Spleen (tissue), 7 donors: ENCODE data around the gene BCHE.

ENCODE experiments used
- POLR2A ChIP-seq, 3 donors: fragments of 450-650 bp; IDR thresholded peaks; one replicate each; pipeline ENCODE4 v1.5.1; 2017; ENCODE audit warnings: antibody characterized with exemption in 3 of 3, mild to moderate bottlenecking in 1 of 3
- TF ChIP-seq, protein P1 (sequence below), 11 experiments: fragments of 200-600 bp in 7 of 11; fragments of 450-650 bp in 4 of 11; sonication (generic) in 4 of 11; IDR thresholded peaks in 8 of 11; conservative IDR thresholded peaks in 3 of 11; 1 replicate in 7 of 11; 2 replicates in 4 of 11; pipeline versions ENCODE4 v1.4.0 to v1.8.0; 2016 to 2021; ENCODE audit warnings: antibody characterized with exemption in 11 of 11, inconsistent platforms in 4 of 11, mild to moderate bottlenecking in 1 of 11
- donor health status: DM: no; HTN: no; CAD: no; lungs with moderate emphysema.
- donor health status: DM: no; HTN: no; CAD: no.
- donor health status: DM: no; HTN: no; CAD: no.

DNA sequence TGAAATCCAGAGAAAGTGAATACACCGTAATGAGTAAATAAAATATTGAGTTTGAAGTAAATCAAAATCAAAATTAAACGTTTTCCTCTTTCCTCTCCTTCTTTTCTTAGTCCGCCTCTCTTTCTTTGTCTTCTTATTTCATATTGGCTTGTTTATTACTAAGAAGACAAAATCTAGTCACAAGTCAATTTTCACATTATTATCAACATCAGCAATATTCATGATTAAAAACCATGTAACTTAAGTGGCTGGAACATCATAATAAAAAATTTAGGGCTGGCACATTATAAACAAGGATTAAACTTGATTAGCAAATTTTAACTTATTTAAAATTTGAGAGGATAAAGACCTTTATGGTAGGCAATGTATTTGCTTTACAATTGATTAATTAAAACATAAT, 61.4 kb downstream of the BCHE start:
- TF ChIP-seq, protein P1, sequence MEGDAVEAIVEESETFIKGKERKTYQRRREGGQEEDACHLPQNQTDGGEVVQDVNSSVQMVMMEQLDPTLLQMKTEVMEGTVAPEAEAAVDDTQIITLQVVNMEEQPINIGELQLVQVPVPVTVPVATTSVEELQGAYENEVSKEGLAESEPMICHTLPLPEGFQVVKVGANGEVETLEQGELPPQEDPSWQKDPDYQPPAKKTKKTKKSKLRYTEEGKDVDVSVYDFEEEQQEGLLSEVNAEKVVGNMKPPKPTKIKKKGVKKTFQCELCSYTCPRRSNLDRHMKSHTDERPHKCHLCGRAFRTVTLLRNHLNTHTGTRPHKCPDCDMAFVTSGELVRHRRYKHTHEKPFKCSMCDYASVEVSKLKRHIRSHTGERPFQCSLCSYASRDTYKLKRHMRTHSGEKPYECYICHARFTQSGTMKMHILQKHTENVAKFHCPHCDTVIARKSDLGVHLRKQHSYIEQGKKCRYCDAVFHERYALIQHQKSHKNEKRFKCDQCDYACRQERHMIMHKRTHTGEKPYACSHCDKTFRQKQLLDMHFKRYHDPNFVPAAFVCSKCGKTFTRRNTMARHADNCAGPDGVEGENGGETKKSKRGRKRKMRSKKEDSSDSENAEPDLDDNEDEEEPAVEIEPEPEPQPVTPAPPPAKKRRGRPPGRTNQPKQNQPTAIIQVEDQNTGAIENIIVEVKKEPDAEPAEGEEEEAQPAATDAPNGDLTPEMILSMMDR (IDR thresholded peaks at IDR 0.05 in 8 of 11, conservative IDR thresholded peaks at IDR 0.05 in 3 of 11), result no peak
- no peak for TF ChIP-seq POLR2A (IDR thresholded peaks at IDR 0.05)
